HG02571 (cell line): ENCODE results near the gene DGCR2.
"Not testable (repeated sequence)": the region's sequence is repeated elsewhere in the genome, so short reads cannot be mapped to it uniquely, and the experiment has no call there.

Experiments
- ATAC-seq: cut with Tn5 transposase; IDR thresholded peaks from one replicate; pipeline ENCODE4 v1.9.1; 2021; ENCODE audit warnings: mild to moderate bottlenecking, moderate library complexity; ENCODE audit not compliant: unreplicated experiment

The DGCR2 gene

GRCh38 chr22:19046287-19046686 lies 75.9 kb downstream of the DGCR2 start:
- no peak for ATAC-seq

GRCh38 chr22:19045094-19045493 lies 77.1 kb downstream of the DGCR2 start:
- ATAC-seq, result no peak

GRCh38 chr22:19044381-19044780 lies 77.8 kb downstream of the DGCR2 start:
- ATAC-seq, result no peak

GRCh38 chr22:19043121-19044085 lies 78.8 kb downstream of the DGCR2 start:
- no peak for ATAC-seq

DNA sequence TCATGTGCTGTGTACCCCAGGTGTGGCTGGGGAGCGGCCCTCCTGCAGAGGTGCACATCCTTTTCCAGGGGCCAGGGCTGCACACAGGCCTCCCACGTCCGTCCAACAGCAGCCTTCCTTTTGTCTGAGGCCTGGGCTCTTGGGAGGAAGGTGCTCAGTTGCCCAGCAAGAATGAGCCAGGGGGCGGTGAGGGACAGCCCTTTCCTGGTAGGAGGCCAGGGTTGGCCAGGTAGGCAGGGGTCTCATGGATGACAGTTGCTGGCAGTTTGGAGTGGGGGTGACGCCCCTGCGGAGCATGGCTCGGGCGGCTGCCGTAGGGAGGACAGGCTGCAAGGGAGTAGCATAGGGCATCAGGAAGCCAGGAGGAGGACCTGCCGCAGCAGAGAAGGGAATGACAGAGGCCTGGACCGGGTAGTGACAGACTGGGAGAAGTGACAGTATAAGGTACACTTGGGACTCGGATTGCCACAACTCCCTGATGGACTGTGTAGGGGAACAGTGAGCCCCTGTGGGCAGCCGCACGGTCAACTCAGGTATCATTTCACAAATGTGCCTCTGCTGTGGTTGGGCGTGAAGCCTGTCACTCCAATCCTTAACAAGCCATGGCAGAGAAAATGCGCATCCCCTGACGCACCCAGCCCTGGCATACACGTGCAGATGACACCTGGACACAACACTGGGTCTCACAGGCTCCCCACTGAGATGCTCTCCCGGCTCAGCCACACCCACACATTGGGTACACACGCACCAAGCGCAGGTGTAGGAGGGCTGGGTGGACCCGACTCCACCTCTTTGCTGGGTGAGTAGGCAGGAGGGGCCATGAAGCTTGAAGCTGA lies 79.7 kb downstream of the DGCR2 start:
- ATAC-seq, result no peak

DNA sequence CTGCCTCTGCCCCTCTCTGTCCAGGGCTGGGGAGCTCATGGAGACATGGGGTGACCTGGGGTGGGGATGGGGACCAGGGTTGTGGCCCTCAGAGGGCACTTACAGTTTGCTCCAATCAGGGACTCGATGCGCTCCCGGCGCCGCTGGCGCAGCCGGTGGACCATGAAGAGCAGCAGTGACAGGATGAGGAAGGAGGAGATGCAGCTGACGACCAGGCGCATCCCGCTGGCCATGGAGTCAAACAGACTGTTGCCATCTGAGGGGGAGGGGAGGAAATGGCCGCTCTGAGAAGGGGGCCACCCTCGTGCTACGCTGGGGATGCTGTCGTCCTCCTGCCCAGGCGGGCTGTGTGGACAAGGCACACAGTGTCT lies 80.5 kb downstream of the DGCR2 start:
- ATAC-seq, result no peak

DNA sequence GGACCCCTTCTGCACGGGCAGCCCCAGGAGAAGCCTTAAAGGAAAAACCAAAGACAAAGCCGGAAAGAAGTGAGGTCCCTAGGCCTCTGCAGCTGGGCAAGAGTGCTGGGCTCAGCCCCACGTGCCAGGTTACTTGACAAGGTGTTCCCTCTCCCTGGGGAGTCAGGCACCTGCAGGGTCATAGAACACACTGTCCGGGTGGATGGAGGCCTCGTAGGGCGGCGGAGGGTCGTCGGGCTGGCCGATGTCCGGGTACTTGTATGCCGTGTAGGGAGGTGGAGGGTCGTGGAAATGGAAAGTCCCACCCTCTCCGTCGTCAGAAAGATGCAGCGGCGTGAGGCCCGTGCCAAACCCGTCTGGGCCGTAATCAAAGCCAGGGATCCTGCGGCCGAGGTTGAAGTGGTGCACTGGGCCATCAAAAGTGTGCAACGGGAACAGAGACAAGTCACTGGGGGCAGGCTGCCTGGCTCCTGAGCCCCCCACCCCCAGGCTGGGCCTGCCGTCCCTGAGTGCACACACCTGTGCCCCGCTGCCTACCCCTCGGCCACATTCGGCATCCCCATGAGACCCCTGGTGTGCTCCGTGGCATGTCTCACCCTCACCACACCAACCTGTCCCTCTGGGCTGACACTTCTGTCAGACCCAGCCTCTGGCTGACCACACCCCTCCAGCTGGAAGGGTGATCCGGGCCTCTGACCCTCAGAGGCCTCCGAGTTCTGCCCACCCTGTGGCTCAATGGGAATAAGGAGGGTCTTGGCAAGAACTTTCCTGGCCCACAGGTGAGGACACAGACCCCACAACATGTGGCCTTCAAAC lies 81.1 kb downstream of the DGCR2 start:
- ATAC-seq, result no peak

DNA sequence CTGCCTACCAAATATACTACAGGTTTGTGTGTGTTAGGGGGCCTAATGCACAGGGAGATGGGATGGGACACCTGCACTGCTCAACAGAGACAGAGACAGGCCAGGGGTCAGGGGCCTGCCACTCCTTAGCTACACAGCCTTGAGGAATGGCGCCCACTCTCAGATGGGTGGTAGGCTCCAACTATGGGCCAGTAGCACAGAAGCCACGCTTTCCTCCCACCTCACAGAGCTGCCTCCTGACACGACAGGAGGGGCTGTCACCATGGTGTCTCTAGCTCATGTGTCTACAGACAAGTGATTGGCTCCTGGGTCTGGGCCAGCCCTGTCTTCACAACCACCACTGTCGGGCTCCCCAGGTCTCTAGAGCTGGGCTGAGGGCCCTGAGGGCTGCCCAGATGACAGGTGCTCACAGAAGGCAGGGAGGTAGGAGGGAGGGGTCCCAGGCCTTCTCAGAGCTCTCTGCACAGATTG lies 81.8 kb downstream of the DGCR2 start:
- no peak for ATAC-seq

- ATAC-seq, result no peak
Observed at GRCh38 chr22:19039796-19040280, 82.4 kb downstream of the DGCR2 start.

DNA sequence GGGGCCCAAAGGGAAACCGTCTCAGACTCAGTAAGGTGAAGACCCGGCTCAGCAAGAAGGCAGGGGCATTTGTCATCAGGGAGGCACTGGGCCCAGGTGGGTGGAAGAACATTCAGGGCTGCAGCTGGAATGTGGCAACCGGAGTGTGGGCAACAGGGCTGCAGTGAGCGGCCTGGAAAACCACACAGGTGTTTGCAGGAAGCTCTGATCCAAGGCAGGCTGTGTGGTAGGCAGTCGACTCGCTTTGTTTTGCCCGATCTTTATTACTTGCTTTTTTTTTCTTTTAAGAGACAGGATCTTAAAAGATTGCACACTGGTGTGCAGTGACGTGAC lies 82.8 kb downstream of the DGCR2 start:
- ATAC-seq, result no peak

DNA sequence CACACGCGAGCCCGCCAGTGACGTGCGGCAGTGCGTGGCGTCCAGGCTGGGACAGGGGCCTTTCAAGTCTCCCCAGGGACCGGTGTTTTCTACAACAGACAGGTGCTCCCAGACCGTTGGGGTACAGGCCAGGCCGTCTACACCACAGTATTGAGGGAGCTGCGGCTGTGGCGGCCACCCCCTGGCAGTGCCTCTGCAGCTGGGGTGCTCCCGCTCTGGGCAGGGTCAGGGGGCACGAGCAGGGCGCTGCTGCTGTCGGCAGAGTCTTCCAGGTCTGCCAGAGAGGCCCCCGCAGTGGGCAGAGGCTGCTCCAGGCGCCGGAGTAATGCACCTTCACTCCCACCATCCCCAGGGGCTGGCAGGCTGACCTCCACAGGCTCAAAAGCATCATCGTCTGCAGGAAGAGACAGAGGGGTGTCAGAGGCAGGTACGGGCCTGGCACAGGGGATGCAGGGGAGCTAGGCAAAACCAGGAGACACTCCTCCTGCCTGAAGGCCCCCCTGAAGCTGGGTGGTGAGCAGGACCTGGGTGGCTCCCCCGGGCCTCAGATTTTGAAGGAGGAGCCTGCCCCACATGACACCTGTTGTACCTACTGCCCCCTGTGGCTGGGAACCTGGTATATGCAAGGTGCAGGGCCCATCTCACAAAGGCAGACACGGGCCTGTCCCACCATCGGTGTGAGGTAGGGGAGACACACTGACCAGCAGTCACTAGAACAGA lies 83.3 kb downstream of the DGCR2 start:
- no peak for ATAC-seq

GRCh38 chr22:19038164-19038546 lies 84.1 kb downstream of the DGCR2 start:
- ATAC-seq, result no peak

DNA sequence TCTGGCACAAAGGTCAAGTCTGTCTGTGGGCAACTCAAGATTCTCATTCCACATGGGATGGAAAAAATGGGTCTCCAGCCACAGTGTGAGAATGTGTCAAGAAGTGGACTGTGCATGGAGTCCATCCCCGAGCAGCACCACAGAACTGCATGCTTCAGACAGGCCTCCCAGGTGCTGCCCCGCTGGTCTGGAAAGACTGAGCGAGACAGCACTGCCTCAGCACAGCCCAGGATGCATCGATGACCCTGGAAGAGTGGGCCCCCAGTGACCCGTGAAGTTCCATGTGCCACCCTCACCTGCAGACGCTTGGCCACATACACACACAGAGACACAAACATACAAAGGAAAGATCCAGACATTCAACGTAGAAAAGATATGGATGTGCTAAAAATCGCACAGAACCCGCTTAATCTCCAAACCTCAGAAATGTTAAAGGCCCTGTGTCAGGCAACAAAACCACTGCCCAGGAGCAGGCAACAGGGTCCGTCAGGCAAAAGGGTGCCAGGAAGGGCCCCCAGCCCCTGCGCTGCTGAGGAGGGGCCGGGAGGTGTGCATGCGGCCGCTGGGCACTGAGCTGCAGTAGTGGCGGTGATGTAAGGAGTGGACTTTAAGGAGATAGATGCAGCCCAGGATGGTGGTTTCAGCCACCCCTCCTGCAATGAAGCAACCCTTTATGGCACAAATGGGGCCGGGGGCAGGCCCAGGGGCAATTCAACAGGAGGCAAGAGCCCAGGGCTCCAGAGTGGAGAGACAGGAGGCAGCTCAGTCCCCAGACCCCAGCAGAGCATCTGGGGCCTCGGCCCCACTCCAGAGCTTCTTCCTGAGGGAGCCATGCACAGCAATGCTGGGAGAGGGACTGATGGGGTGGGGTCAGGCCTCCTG lies 84.7 kb downstream of the DGCR2 start:
- no peak for ATAC-seq

- ATAC-seq, result no peak
Observed at GRCh38 chr22:19036523-19037273, 85.5 kb downstream of the DGCR2 start.

DNA sequence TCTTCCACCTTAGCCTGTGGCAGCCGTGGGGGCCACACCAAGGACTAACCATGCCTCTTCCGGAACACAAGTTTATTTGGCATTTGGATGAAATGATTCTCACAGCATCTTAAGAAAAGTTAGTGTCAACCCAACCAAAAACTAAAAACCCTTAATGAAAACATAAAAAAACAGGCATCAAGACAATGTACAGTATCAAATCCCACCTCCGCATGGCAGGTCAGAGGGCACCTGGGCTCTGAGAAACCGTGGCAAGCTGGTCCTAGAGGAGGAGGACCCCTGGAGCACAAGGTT lies 86.0 kb downstream of the DGCR2 start:
- ATAC-seq, result no peak

- ATAC-seq, result no peak
Observed at GRCh38 chr22:19035474-19036228, 86.6 kb downstream of the DGCR2 start.

GRCh38 chr22:19035126-19035473 lies 87.1 kb downstream of the DGCR2 start:
- ATAC-seq, result not testable (repeated sequence)

DNA sequence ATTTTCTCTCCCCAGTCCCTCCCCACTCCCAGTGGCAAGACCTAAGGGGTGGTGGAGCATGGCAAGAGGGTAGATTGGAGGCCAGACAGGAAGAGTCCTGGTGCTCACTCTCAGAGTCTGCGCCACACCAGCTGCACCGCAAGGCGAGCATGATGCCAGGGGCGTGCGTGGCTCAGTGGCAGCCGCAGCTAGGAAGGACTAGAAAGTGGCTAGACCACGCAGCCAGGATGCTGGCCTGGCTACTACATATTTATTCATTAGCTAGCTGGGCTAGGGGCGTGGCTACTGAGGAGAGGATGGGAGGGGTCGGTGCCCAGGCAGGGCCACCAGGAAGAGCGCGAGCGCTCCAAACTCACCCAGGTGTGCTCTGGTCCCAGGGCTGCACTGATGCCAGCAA lies 87.5 kb downstream of the DGCR2 start:
- ATAC-seq, result not testable (repeated sequence)
